ENCODE measurements around the gene ZPLD1.

The ZPLD1 gene

GRCh38 chr3:102466001-102466400, 31.2 kb downstream of the ZPLD1 start:
- no peak for DNase-seq (ENCODE audit: low read depth)

DNA sequence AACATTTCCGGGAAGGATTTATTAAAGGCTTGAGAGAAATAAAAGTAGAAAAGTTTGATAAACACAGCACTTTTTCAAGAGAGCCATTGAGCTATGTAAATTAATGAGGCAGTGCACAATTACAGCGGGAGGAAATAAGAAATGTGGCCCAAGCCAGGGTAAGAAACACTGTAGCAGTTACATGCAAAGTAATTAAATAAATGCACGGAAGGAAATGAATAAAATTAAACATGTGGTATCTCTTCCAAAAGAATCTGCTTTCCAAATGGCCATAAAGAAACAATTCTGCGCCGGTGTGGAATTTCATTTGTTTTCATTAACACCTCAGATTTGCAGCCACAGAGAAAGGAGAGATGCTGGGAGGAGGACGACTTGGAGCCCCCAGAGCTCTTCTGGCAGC, 35.3 kb downstream of the ZPLD1 start:
- no peak for DNase-seq (ENCODE audit: low read depth)

DNA sequence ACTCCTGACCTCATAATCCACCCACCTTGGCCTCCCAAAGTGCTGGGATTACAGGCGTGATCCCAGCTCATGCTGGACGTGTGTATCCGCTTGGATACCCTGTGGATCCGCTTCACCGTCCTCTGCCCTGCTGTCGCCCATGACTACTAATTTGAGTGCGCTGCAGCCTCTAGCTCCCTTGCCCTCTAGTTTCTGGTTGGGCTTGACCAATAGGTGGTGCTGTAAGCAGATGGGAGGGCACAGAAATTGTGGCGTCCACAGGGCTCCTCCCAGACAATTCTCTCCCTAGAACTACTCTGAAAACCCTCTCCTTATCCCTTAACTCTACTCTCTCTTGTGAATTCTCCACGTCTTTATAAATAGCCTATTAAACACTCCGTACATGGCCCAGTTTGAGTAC, 36.2 kb downstream of the ZPLD1 start:
- DNase-seq (ENCODE audit: low read depth): no peak

- no peak for DNase-seq (ENCODE audit: low read depth)
These were observed 36.7 kb downstream of the ZPLD1 start for GRCh38 chr3:102471491-102471890.

GRCh38 chr3:102473648-102474047, 38.8 kb downstream of the ZPLD1 start:
- no peak for DNase-seq (ENCODE audit: low read depth)

DNA sequence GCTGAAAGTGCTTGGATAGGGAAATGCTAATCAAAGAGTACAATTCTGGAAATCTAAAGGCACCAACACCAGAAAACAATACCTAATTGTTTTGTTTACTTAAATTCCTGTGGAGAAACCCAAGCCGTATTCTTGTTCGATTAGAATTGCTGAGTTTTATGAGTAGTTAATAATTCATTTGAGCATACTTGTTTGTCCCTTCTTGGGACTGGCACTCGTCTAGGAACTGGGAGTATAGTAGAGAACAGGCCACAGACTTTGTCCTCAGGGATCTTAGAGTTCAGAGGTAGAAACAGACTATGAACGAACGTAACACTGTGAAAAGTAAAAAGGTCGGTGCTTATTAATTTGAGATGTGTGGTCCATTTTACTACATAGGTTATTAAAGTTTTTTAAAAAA, 39.4 kb downstream of the ZPLD1 start:
- no peak for DNase-seq (ENCODE audit: low read depth)

DNA sequence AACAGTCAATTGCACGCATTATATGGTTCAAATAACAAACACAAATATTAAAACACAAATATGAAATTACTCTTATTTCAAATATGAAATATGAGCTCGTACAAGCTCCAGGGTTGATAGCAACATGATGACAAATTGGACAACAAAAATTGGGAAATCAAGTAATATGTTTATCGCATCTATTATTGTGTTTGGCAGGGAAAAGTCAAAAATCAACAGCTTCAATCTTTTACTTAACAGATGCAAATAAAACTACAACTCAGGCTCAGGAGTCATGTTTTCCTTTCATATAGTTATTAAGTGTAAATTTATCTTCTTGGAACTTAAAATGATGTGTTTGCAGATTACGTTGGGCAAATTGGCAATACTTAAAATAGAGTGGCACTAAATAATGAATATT, 41.4 kb downstream of the ZPLD1 start:
- DNase-seq (ENCODE audit: low read depth): no peak

DNA sequence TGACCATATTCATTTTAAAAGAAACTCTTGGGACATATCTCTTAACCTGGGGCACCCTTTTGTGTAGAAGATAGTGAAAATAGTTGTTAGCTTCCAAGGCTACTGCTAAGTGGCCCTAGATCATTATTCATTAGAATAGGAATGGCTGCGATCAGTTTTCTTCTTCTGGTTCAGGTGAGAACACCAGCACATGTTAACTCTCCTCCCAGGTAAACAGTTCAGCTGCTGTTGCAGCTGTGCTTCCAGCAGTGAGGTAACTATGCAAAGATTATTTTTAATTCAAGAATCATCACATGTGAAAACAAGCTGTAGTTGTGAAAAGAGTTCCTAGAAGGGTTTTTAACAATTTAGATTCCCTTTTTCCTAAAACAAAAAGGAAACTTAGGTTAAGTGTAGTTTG, 43.3 kb downstream of the ZPLD1 start:
- no peak for DNase-seq (ENCODE audit: low read depth)

DNA sequence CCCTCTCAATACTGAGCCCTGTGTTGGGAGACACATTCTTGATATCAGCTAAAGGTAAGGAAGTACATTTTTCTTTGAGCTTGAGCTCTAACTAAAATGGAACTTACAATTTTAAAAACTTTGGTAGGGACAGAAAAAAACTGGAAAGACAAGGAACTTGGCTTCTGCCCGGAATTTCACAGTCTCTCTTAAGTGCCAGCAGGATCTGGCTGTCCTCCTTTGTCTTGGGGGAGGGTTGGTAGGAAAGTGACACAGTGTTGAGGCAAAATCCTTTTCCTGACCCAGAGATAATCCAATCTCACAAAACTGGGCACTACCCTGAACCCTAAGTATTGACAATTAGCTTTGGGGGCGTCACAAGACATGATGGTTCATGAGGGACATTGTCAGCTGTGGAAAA, 45.3 kb downstream of the ZPLD1 start:
- DNase-seq (ENCODE audit: low read depth): no peak

GRCh38 chr3:102481050-102481449, 46.2 kb downstream of the ZPLD1 start:
- no peak for DNase-seq (ENCODE audit: low read depth)

- no peak for DNase-seq (ENCODE audit: low read depth)
These were observed 48.7 kb downstream of the ZPLD1 start for GRCh38 chr3:102483556-102483955.

DNA sequence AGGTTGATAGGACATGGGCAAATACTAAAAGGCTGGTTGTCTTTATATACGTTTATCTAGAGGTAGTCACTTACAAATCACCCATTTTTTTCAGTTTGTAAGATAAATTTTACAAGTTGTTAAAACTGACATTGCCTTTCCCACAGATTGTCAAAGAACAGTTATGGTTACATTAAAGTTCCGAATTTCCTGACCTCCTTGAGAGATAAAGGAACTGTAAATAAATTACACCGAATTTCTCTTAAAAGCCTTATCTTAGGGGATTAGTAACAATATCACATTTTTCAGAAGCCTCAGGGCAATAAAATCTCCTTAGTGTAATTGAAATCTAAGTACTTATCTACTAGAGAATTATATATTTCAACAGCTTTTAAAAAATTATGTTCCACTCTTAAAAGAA, 49.5 kb downstream of the ZPLD1 start:
- no peak for DNase-seq (ENCODE audit: low read depth)

- DNase-seq (ENCODE audit: low read depth): no peak
These were observed 50.9 kb downstream of the ZPLD1 start for GRCh38 chr3:102485701-102486100.

- DNase-seq (ENCODE audit: low read depth): no peak
These were observed 53.5 kb downstream of the ZPLD1 start for GRCh38 chr3:102488331-102488730.

- DNase-seq (ENCODE audit: low read depth): no peak
These were observed 57.5 kb downstream of the ZPLD1 start for GRCh38 chr3:102492300-102492699.

DNA sequence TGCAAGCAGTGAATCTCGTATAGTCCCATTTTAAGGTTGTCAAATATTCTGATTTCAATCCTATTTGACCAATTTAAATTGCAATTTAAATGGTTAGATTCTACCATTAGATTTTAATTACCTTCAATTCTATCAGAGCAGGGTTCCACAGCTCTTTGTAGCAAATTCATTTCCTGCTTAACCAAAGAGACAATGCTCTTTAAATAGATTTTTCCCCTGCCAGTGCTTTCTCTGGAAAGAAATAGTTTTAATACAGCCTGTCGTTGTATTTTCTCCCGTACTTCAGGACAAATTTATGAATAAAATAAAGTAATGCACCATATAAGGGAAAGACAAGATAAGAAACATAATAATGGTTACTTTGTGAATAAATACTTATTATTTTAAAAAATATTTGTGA, 62.8 kb downstream of the ZPLD1 start:
- DNase-seq (ENCODE audit: low read depth): no peak

DNA sequence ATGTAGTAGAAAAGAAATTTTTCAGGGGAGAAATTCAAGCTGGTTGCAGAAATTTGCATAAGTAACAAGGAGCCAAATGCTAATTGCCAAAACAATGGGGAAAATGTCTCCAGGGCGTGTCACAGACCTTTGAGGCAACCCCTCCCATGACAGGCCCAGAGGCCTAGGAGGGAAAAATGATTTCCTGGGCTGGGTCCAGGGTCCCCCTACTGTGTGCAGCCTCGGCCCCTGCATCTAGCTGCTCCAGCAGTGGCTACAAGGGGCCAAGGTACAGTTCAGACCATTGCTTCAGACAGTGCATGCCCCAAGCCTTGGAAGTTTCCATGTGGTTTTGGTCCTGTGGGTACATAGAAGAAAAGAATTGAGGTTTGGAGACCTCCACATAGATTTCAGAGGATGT, 70.7 kb downstream of the ZPLD1 start:
- no peak for DNase-seq (ENCODE audit: low read depth)

GRCh38 chr3:102510663-102511062, 75.8 kb downstream of the ZPLD1 start:
- DNase-seq (ENCODE audit: low read depth): peak; percentile 11

DNA sequence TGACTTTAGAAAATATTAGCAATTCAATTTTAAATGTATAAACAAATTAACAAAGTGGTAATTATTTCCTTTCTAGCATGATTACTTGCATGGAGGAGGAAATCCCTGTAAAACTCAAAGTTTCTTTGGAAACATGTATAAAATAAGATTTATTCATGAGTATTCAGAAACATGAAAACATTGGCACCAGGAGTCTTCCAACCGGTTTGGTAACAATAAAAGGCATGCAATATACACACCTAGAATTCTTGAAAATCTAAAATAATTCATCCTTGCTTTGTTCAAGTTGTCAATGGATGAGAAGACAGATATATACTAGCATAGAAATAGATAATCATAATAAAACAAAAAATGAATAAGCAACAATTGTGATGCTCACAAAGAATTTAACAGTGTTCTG, 76.4 kb downstream of the ZPLD1 start:
- no peak for DNase-seq (ENCODE audit: low read depth)

DNA sequence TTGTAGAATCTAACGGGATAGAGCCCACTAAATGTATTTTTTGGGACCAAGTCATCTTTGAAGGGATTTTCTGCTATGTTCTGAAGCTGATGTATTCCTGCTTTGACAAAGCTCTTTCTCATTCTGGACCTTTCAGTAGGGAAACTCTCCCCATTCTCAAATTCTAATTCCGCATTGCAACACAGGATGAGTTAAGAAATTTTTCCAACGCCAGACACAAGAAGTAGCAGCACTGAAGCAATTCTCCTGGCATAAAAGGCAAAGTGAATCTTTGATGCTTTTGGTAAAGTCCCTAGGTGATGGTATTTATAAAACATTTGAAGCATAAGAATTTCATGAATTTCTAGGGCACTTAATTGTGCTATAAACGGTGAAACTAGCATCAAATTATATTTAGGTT, 76.8 kb downstream of the ZPLD1 start:
- DNase-seq (ENCODE audit: low read depth): peak; percentile 37

GRCh38 chr3:102512734-102513504, 78.1 kb downstream of the ZPLD1 start:
- no peak for DNase-seq (ENCODE audit: low read depth)

DNA sequence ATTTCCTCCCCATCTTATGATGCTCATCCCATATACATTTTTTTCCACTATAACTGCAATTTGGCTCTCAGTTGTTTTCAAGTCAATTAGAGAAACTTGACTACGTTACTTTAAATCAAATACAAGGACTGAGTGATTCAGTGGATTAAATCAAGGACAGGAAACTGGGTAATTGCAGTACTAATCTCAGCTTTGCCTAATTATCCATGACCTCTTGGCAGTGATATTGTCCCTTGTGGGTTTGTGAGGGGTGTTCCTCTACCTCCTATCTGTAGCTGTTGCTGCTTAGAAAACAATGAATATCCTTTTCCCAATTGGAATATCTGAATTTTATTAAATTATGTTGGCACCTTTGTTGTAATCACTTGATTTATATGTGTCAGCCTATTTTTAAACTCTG, 79.4 kb downstream of the ZPLD1 start:
- DNase-seq (ENCODE audit: low read depth): no peak

DNA sequence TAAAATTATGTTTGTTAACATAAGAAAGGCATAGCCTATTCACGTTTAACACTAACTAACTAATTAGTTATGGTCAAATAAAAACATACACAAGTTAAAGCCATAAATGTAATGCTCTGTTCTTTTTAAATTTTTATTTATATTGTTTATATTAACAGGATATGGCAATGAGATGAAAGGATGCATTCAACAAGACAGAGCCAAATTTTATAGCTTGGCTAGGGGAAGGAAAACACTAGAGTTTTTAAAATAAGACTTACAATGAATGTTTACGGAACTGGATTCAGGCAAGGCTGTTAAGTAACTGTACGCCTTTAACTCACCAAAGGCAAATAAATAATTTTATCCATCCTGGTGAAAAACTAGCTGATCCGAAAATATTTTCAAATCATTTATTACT, 86.4 kb downstream of the ZPLD1 start:
- no peak for DNase-seq (ENCODE audit: low read depth)

DNA sequence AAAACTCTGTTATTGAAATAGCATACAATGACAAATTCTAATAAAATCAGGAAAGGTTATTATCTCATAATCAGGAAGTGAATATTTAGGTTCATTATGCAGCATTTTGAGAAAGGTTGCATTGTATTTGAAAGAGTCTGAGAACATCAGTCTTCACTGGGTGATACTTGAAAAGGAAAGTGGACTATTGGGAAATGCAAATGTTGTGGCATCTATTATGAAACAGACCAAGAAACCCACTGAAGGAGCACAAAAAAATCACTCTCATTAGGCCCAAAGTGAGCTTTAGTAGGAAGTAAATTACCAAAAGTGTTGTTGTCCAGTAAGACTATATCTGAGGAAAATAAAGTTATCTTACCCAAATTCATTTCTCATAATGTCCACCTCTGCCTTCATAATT, 90.8 kb downstream of the ZPLD1 start:
- no peak for DNase-seq (ENCODE audit: low read depth)

GRCh38 chr3:102526865-102527264, 92.0 kb downstream of the ZPLD1 start:
- DNase-seq (ENCODE audit: low read depth): no peak

All from fibroblast of gingiva (primary cell).